ENCODE data around the gene PKHD1. TPM values are rescaled to one million over a fixed set of nuclear protein-coding genes. Genes with fewer than 3 reads are reported as not detected.

PKHD1 gene
- total RNA-seq, 2 donors from 2014 or later: 0.14 TPM; not detected in 1

- Histone ChIP-seq H3K27ac (no peak overlapping the region), H3K27me3 (replicated peaks; ENCODE audit: insufficient read depth) (no peaks in the 10 kb centered on the region), H3K36me3 (no peaks in the 10 kb centered on the region), H3K9me3 (no peaks in the 10 kb centered on the region), H3K4me3 (no peak overlapping the region), H3K4me1 (ENCODE audit: control insufficient read depth in 1 of 2, low read depth in 2 of 2) (no peaks in the 10 kb centered on the region)
- TF ChIP-seq CTCF (IDR thresholded peaks at IDR 0.05): no peak
- DNase-seq (ENCODE audit: low spot score) (no peak), ATAC-seq (ENCODE audit: insufficient number of reproducible peaks, low FRiP score, low read depth) (no peak)
Measured at GRCh38 chr6:51820555-51820954, 266.9 kb downstream of the PKHD1 start.

GRCh38 chr6:51818520-51819022 lies 268.8 kb downstream of the PKHD1 start:
- Histone ChIP-seq H3K4me1 (ENCODE audit: control insufficient read depth in 1 of 2, low read depth in 2 of 2) (no peaks in the 10 kb centered on the region), H3K4me3 (no peak overlapping the region), H3K9me3 (no peaks in the 10 kb centered on the region), H3K27me3 (replicated peaks; ENCODE audit: insufficient read depth) (no peaks in the 10 kb centered on the region), H3K27ac (no peak overlapping the region), H3K36me3 (no peaks in the 10 kb centered on the region)
- DNase-seq (ENCODE audit: low spot score): no peak
- TF ChIP-seq CTCF (IDR thresholded peaks at IDR 0.05): no peak
- no peak for ATAC-seq (ENCODE audit: insufficient number of reproducible peaks, low FRiP score, low read depth)

- H3K36me3 ChIP-seq: no peaks in the 10 kb centered on the region
- no peaks in the 10 kb centered on the region for H3K9me3 ChIP-seq
- no peaks in the 10 kb centered on the region for H3K27me3 ChIP-seq (replicated peaks; ENCODE audit: insufficient read depth)
- ATAC-seq (ENCODE audit: insufficient number of reproducible peaks, low FRiP score, low read depth): no peak
- H3K4me3 ChIP-seq: no peak overlapping the region
- no peak overlapping the region for H3K27ac ChIP-seq
- no peak for TF ChIP-seq CTCF (IDR thresholded peaks at IDR 0.05)
- H3K4me1 ChIP-seq (ENCODE audit: control insufficient read depth in 1 of 2, low read depth in 2 of 2): no peaks in the 10 kb centered on the region
- no peak for DNase-seq (ENCODE audit: low spot score)
Measured at GRCh38 chr6:51817832-51818231, 269.6 kb downstream of the PKHD1 start.

- no peak for ATAC-seq (ENCODE audit: insufficient number of reproducible peaks, low FRiP score, low read depth)
- no peak for TF ChIP-seq CTCF (IDR thresholded peaks at IDR 0.05)
Measured at GRCh38 chr6:51814418-51814817, 273.0 kb downstream of the PKHD1 start.

GRCh38 chr6:51813904-51814303 lies 273.5 kb downstream of the PKHD1 start:
- Histone ChIP-seq H3K36me3 (no peaks in the 10 kb centered on the region), H3K4me3 (no peak overlapping the region), H3K27ac (no peak overlapping the region), H3K9me3 (no peaks in the 10 kb centered on the region), H3K27me3 (replicated peaks; ENCODE audit: insufficient read depth) (no peaks in the 10 kb centered on the region), H3K4me1 (ENCODE audit: control insufficient read depth in 1 of 2, low read depth in 2 of 2) (no peaks in the 10 kb centered on the region)
- ATAC-seq (ENCODE audit: insufficient number of reproducible peaks, low FRiP score, low read depth): no peak
- TF ChIP-seq CTCF (IDR thresholded peaks at IDR 0.05): no peak
- DNase-seq (ENCODE audit: low spot score): no peak

More at GRCh38 chr6:51814418-51814817, 273.0 kb downstream of the PKHD1 start:
- H3K9me3 ChIP-seq: no peaks in the 10 kb centered on the region
- DNase-seq (ENCODE audit: low spot score): no peak
- no peaks in the 10 kb centered on the region for H3K36me3 ChIP-seq
- no peaks in the 10 kb centered on the region for H3K4me1 ChIP-seq (ENCODE audit: control insufficient read depth in 1 of 2, low read depth in 2 of 2)
- H3K4me3 ChIP-seq: no peak overlapping the region
- H3K27ac ChIP-seq: no peak overlapping the region
- no peaks in the 10 kb centered on the region for H3K27me3 ChIP-seq (replicated peaks; ENCODE audit: insufficient read depth)

All from thoracic aorta (tissue), 2 donors.